B cell (primary cell): ENCODE results near the gene TGFBI.

Experiments used
- EZH2 ChIP-seq: IDR thresholded peaks from 2 replicates; pipeline ENCODE4 v1.6.1; 2012; ENCODE audit warnings: borderline replicate concordance, low read depth, mild to moderate bottlenecking, moderate library complexity, low read length; ENCODE audit not compliant: insufficient read depth, poor library complexity, severe bottlenecking
- TF ChIP-seq, protein P1 (sequence below): fragments of 200-600 bp; IDR thresholded peaks from one replicate; pipeline ENCODE4 v1.8.0; 2022; ENCODE audit warnings: antibody characterized with exemption, mild to moderate bottlenecking

DNA sequence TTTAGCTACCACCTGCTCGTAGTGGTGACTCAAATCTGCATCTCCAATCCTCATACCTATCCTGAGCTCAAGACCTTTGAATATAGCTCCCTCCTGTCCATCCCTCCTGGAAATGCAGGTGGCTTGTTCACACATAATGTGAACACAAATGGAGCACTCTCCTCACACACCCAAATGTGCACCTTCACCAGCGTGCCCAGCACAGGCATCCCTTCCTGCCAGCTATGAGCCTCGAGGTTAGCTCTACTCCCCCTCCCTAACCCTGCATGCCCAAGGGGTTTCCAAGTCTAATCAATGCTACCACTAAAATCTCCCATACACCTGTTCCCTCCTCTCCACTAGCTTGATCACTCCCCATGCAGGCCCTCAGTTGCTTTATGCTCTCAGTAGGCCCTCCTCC lies 2.2 kb upstream of the TGFBI start:
- TF ChIP-seq, protein P1, sequence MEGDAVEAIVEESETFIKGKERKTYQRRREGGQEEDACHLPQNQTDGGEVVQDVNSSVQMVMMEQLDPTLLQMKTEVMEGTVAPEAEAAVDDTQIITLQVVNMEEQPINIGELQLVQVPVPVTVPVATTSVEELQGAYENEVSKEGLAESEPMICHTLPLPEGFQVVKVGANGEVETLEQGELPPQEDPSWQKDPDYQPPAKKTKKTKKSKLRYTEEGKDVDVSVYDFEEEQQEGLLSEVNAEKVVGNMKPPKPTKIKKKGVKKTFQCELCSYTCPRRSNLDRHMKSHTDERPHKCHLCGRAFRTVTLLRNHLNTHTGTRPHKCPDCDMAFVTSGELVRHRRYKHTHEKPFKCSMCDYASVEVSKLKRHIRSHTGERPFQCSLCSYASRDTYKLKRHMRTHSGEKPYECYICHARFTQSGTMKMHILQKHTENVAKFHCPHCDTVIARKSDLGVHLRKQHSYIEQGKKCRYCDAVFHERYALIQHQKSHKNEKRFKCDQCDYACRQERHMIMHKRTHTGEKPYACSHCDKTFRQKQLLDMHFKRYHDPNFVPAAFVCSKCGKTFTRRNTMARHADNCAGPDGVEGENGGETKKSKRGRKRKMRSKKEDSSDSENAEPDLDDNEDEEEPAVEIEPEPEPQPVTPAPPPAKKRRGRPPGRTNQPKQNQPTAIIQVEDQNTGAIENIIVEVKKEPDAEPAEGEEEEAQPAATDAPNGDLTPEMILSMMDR = no peak
- no peak for TF ChIP-seq EZH2
